Panc1 (cell line): ENCODE measurements around the gene MRPS22.

Experiments
- POLR2AphosphoS5 ChIP-seq: IDR thresholded peaks from 2 replicates; pipeline ENCODE4 v1.6.1; 2012; ENCODE audit warnings: mild to moderate bottlenecking, low read depth, low read length, moderate library complexity
- SIN3A ChIP-seq: IDR thresholded peaks from 2 replicates; pipeline ENCODE4 v1.6.1; 2012; ENCODE audit warnings: low read depth, mild to moderate bottlenecking, low read length, moderate library complexity, borderline replicate concordance; ENCODE audit not compliant: insufficient read depth
- TF ChIP-seq, protein P1 (sequence below), 2 experiments: IDR thresholded peaks; 2 replicates each; pipeline ENCODE4 v1.6.1; 2011 to 2012; ENCODE audit warnings: low read depth in 2 of 2, control low read depth in 1 of 2, low read length in 1 of 2, mild to moderate bottlenecking in 1 of 2, moderate library complexity in 1 of 2; ENCODE audit not compliant: insufficient read depth in 1 of 2
- TF ChIP-seq, protein P2 (sequence below): fragments of 450-650 bp; IDR thresholded peaks from 2 replicates; pipeline ENCODE4 v1.5.1; 2017; ENCODE audit warnings: mild to moderate bottlenecking

DNA sequence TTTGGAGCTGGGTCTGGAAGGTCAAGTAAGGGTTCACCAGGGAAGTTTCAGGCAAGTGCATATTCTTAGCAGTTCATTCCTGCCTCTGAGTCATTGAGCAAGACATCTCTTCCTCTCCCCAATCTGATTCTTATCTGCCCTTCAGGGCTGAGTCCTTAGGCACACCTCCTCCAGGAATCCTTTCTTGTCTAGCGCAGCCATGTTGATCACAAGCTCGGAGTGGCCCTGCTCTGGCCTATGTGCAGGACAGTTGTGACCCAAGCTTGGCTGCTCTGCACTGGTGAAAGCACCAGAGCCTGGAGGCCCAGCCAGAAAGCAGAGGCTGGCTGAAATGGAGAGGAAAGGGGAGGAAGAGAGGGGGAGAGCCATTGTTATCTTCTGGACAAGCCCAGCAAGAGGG, 30.9 kb upstream of the MRPS22 start:
- TF ChIP-seq, protein P1, sequence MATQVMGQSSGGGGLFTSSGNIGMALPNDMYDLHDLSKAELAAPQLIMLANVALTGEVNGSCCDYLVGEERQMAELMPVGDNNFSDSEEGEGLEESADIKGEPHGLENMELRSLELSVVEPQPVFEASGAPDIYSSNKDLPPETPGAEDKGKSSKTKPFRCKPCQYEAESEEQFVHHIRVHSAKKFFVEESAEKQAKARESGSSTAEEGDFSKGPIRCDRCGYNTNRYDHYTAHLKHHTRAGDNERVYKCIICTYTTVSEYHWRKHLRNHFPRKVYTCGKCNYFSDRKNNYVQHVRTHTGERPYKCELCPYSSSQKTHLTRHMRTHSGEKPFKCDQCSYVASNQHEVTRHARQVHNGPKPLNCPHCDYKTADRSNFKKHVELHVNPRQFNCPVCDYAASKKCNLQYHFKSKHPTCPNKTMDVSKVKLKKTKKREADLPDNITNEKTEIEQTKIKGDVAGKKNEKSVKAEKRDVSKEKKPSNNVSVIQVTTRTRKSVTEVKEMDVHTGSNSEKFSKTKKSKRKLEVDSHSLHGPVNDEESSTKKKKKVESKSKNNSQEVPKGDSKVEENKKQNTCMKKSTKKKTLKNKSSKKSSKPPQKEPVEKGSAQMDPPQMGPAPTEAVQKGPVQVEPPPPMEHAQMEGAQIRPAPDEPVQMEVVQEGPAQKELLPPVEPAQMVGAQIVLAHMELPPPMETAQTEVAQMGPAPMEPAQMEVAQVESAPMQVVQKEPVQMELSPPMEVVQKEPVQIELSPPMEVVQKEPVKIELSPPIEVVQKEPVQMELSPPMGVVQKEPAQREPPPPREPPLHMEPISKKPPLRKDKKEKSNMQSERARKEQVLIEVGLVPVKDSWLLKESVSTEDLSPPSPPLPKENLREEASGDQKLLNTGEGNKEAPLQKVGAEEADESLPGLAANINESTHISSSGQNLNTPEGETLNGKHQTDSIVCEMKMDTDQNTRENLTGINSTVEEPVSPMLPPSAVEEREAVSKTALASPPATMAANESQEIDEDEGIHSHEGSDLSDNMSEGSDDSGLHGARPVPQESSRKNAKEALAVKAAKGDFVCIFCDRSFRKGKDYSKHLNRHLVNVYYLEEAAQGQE (IDR thresholded peaks at IDR 0.05; ENCODE audit: insufficient read depth in 1 of 2, low read depth in 2 of 2, low read length in 1 of 2) = no peak
- TF ChIP-seq, protein P2, sequence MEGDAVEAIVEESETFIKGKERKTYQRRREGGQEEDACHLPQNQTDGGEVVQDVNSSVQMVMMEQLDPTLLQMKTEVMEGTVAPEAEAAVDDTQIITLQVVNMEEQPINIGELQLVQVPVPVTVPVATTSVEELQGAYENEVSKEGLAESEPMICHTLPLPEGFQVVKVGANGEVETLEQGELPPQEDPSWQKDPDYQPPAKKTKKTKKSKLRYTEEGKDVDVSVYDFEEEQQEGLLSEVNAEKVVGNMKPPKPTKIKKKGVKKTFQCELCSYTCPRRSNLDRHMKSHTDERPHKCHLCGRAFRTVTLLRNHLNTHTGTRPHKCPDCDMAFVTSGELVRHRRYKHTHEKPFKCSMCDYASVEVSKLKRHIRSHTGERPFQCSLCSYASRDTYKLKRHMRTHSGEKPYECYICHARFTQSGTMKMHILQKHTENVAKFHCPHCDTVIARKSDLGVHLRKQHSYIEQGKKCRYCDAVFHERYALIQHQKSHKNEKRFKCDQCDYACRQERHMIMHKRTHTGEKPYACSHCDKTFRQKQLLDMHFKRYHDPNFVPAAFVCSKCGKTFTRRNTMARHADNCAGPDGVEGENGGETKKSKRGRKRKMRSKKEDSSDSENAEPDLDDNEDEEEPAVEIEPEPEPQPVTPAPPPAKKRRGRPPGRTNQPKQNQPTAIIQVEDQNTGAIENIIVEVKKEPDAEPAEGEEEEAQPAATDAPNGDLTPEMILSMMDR = no peak
- TF ChIP-seq POLR2AphosphoS5 = no peak
- TF ChIP-seq SIN3A = no peak
